Measurements from ENCODE around the gene B9D2. TPM values are rescaled to one million over a fixed set of nuclear protein-coding genes. Genes with fewer than 3 reads are reported as not detected.
A peak's percentile ranks its signal among the peaks of the same experiment; 100 is the strongest.
"Not testable (repeated sequence)": the region's sequence is repeated elsewhere in the genome, so short reads cannot be mapped to it uniquely, and the experiment has no call there.

Gene B9D2
- 1 to 10 TPM; 3.7 to 4.2 TPM for total RNA-seq
- long read RNA-seq, donor 1, partial matches to known transcripts: 2 of 3 reads
- long read RNA-seq, donor 1, other reads (novel, unspliced or antisense): 1 of 3 reads
- long read RNA-seq, donor 2, transcript B9D2-201 (4 exons, 1,027 nt): major isoform, 5 of 5 reads
- long read RNA-seq, donor 2, partial matches to known transcripts: 0 of 5 reads
- long read RNA-seq, donor 2, other reads (novel, unspliced or antisense): 0 of 5 reads

GRCh38 chr19:41363753-41364523, at the start of gene B9D2:
Gene B9D2 (minus strand): TSS chr19:41364149. CDS start chr19:41363519, 630 bp downstream.
- peak; percentile 99 for DNase-seq (ENCODE audit: low spot score)

GRCh38 chr19:41412953-41413352, 49.0 kb upstream of the B9D2 start:
- intact Hi-C loops (cut with DNase I): no loop called here
- DNase-seq (ENCODE audit: low spot score): no peak

More at GRCh38 chr19:41363753-41364523, at the start of gene B9D2:
- intact Hi-C loops (cut with DNase I): no loop called here

GRCh38 chr19:41411968-41412265, 48.0 kb upstream of the B9D2 start:
- intact Hi-C loops (cut with DNase I): no loop called here
- DNase-seq (ENCODE audit: low spot score): no peak

- intact Hi-C loops (cut with DNase I): no loop called here
- no peak for DNase-seq (ENCODE audit: low spot score)
Measured at GRCh38 chr19:41411100-41411967, 47.4 kb upstream of the B9D2 start.

- intact Hi-C loops (cut with DNase I): no loop called here
- no peak for DNase-seq (ENCODE audit: low spot score)
Measured at GRCh38 chr19:41410336-41411054, 46.5 kb upstream of the B9D2 start.

- no peak for DNase-seq (ENCODE audit: low spot score)
- intact Hi-C loops (cut with DNase I): no loop called here
Measured at GRCh38 chr19:41409288-41409687, 45.3 kb upstream of the B9D2 start.

GRCh38 chr19:41408846-41409245, 44.9 kb upstream of the B9D2 start:
- DNase-seq (ENCODE audit: low spot score); intact Hi-C loops (cut with DNase I): not testable (repeated sequence)

GRCh38 chr19:41408256-41408655, 44.3 kb upstream of the B9D2 start:
- DNase-seq (ENCODE audit: low spot score): no peak
- intact Hi-C loops (cut with DNase I): no loop called here

GRCh38 chr19:41407271-41407670, 43.3 kb upstream of the B9D2 start:
- DNase-seq (ENCODE audit: low spot score): no peak
- intact Hi-C loops (cut with DNase I): no loop called here

- no peak for DNase-seq (ENCODE audit: low spot score)
- intact Hi-C loops (cut with DNase I): no loop called here
Measured at GRCh38 chr19:41405776-41406175, 41.8 kb upstream of the B9D2 start.

GRCh38 chr19:41403181-41403970, 39.4 kb upstream of the B9D2 start:
- no peak for DNase-seq (ENCODE audit: low spot score)
- intact Hi-C loops (cut with DNase I): no loop called here

- intact Hi-C loops (cut with DNase I): no loop called here
- no peak for DNase-seq (ENCODE audit: low spot score)
Measured at GRCh38 chr19:41402010-41402409, 38.1 kb upstream of the B9D2 start.

GRCh38 chr19:41401483-41401882, 37.5 kb upstream of the B9D2 start:
- no peak for DNase-seq (ENCODE audit: low spot score)
- intact Hi-C loops (cut with DNase I): no loop called here

GRCh38 chr19:41399525-41399924, 35.6 kb upstream of the B9D2 start:
- intact Hi-C loops (cut with DNase I): no loop called here

GRCh38 chr19:41399091-41399490, 35.1 kb upstream of the B9D2 start:
- intact Hi-C loops (cut with DNase I): no loop called here
- no peak for DNase-seq (ENCODE audit: low spot score)

More at GRCh38 chr19:41399525-41399924, 35.6 kb upstream of the B9D2 start:
- no peak for DNase-seq (ENCODE audit: low spot score)

- intact Hi-C loops (cut with DNase I): no loop called here
- DNase-seq (ENCODE audit: low spot score): no peak
Measured at GRCh38 chr19:41398598-41398997, 34.6 kb upstream of the B9D2 start.

GRCh38 chr19:41398050-41398418, 34.1 kb upstream of the B9D2 start:
- intact Hi-C loops (cut with DNase I): no loop called here
- no peak for DNase-seq (ENCODE audit: low spot score)

- intact Hi-C loops (cut with DNase I): no loop called here
- peak; percentile 100 for DNase-seq (ENCODE audit: low spot score)
Measured at GRCh38 chr19:41397086-41398049, 33.4 kb upstream of the B9D2 start, which contains the start of the genes BCKDHA and EXOSC5. Gene BCKDHA (plus strand): TSS chr19:41397818. CDS start chr19:41397828, 10 bp downstream. Gene EXOSC5 (minus strand): TSS chr19:41397359. CDS start chr19:41397328, 31 bp downstream.
